Neuronal stem cell (in vitro differentiated cells): ENCODE results near the gene C1orf21.
A peak's percentile ranks its signal among the peaks of the same experiment; 100 is the strongest.

ENCODE experiments used
- DNase-seq: peaks from one replicate; pipeline ENCODE4 v3.0.0-alpha.2; 2013; ENCODE audit warnings: low spot score
- H2AFZ ChIP-seq: one replicate; pipeline ENCODE4 v1.6.1; 2013; ENCODE audit warnings: mild to moderate bottlenecking, low read length, inconsistent platforms
- H2AK5ac ChIP-seq: 2 replicates; pipeline ENCODE4 v1.6.1; 2013; ENCODE audit warnings: low read depth, mild to moderate bottlenecking, inconsistent platforms, low read length, moderate library complexity, mixed read lengths
- H2BK120ac ChIP-seq: 2 replicates; pipeline ENCODE4 v1.6.1; 2013; ENCODE audit warnings: low read depth, mild to moderate bottlenecking, inconsistent platforms, low read length, moderate library complexity, mixed read lengths
- H2BK12ac ChIP-seq: one replicate; pipeline ENCODE4 v1.6.1; 2013; ENCODE audit warnings: low read length, inconsistent platforms
- H2BK15ac ChIP-seq: 2 replicates; pipeline ENCODE4 v1.6.1; 2013; ENCODE audit warnings: mild to moderate bottlenecking, low read length, inconsistent platforms, mixed read lengths
- H2BK5ac ChIP-seq: one replicate; pipeline ENCODE4 v1.6.1; 2013; ENCODE audit warnings: inconsistent platforms, mild to moderate bottlenecking, low read length, moderate library complexity
- H3K14ac ChIP-seq: one replicate; pipeline ENCODE4 v1.6.1; 2013; ENCODE audit warnings: low read length, inconsistent platforms
- H3K18ac ChIP-seq: 2 replicates; pipeline ENCODE4 v1.6.1; 2013; ENCODE audit warnings: low read length, inconsistent platforms
- H3K23ac ChIP-seq: 2 replicates; pipeline ENCODE4 v1.6.1; 2013; ENCODE audit warnings: low read depth, mild to moderate bottlenecking, mixed read lengths, low read length, inconsistent platforms; ENCODE audit not compliant: poor library complexity
- H3K27ac ChIP-seq: replicated peaks from 3 replicates; pipeline ENCODE4 v1.5.1; 2013; ENCODE audit warnings: low read length, inconsistent platforms
- H3K27me3 ChIP-seq, 3 experiments: 2 replicates each; pipeline ENCODE4 v1.6.1; 2013; ENCODE audit warnings: low read length in 3 of 3, mild to moderate bottlenecking in 2 of 3, inconsistent platforms in 1 of 3, low read depth in 1 of 3, mixed read lengths in 1 of 3, moderate library complexity in 1 of 3; ENCODE audit not compliant: control insufficient read depth in 3 of 3, insufficient read depth in 3 of 3
- H3K36me3 ChIP-seq, 2 donors: replicated peaks in 1 of 2; 2 replicates each; pipeline ENCODE4 v1.6.1; 2013; ENCODE audit warnings: low read length in 2 of 2; ENCODE audit not compliant: control insufficient read depth in 2 of 2, insufficient read depth in 2 of 2
- H3K4ac ChIP-seq: 2 replicates; pipeline ENCODE4 v1.6.1; 2013; ENCODE audit warnings: inconsistent platforms, mild to moderate bottlenecking, low read length, moderate library complexity
- H3K4me1 ChIP-seq, 2 donors: 1 replicate in 1 of 2; 2 replicates in 1 of 2; pipeline ENCODE4 v1.6.1; 2013; ENCODE audit warnings: low read length in 2 of 2, low read depth in 1 of 2; ENCODE audit not compliant: control insufficient read depth in 2 of 2, insufficient read depth in 1 of 2
- H3K4me2 ChIP-seq: one replicate; pipeline ENCODE4 v1.6.1; 2013; ENCODE audit warnings: mild to moderate bottlenecking, low read length, inconsistent platforms; ENCODE audit not compliant: insufficient read depth, poor library complexity, severe bottlenecking
- H3K4me3 ChIP-seq, 2 donors: 2 replicates each; pipeline ENCODE4 v1.5.1; 2013; ENCODE audit warnings: low read length in 2 of 2, mild to moderate bottlenecking in 2 of 2, inconsistent platforms in 1 of 2, moderate library complexity in 1 of 2
- H3K79me1 ChIP-seq: one replicate; pipeline ENCODE4 v1.6.1; 2013; ENCODE audit warnings: low read depth, mild to moderate bottlenecking, inconsistent platforms, low read length, moderate library complexity
- H3K9ac ChIP-seq: one replicate; pipeline ENCODE4 v1.6.1; 2013; ENCODE audit warnings: mild to moderate bottlenecking, low read depth, low read length, inconsistent platforms; ENCODE audit not compliant: poor library complexity
- H3K9me3 ChIP-seq, 2 donors: replicated peaks in 1 of 2; 2 replicates each; pipeline versions ENCODE3 to v1.6.1; 2013; ENCODE audit warnings: low read length in 2 of 2, mild to moderate bottlenecking in 2 of 2, inconsistent platforms in 1 of 2, low read depth in 1 of 2, mixed read lengths in 1 of 2, moderate library complexity in 1 of 2; ENCODE audit not compliant: control insufficient read depth in 2 of 2, insufficient read depth in 1 of 2
- H4K8ac ChIP-seq: one replicate; pipeline ENCODE4 v1.6.1; 2013; ENCODE audit warnings: low read depth, mild to moderate bottlenecking, inconsistent platforms, low read length, moderate library complexity
- H4K91ac ChIP-seq: one replicate; pipeline ENCODE4 v1.6.1; 2013; ENCODE audit warnings: low read length, low read depth, mild to moderate bottlenecking, inconsistent platforms; ENCODE audit not compliant: poor library complexity
- WGBS, 2 donors: extraction: QIAGEN DNeasy Blood & Tissue Kit; methylation state at CpG; one replicate each; pipeline ENCODE4 v1.1.7; 2013; ENCODE audit warnings: missing lambda C conversion rate in 2 of 2, mixed read lengths in 1 of 2; ENCODE audit not compliant: insufficient read length in 2 of 2, insufficient replicate concordance in 1 of 2; ENCODE audit errors: extremely low coverage in 2 of 2; 5-methylcytosine and 5-hydroxymethylcytosine counted together

C1orf21 gene

DNA sequence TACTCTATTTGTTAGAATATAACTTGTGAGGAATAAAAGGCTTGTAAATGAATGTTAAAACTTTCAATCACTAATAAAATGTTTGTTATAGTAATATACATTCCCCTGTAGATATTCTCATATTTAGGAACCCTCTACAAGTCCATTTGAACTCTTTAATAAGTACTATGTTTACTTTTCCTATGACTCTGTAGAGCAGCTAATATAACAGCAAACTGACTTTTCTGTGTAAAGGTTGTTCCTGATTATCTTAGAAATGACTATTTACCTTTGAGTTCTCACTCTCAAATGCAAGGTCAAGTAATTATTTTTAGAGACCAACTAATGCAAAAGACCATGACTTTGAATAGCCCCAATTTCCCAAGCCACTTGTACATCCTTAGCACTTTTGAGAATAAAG lies 130.3 kb downstream of the C1orf21 start:
- H3K4ac ChIP-seq, result no peak overlapping the region
- no peaks in the 10 kb centered on the region for H3K27me3 ChIP-seq
- no peak overlapping the region for H3K14ac ChIP-seq
- H3K36me3 ChIP-seq, result peaks cover 0 to 3% of the 10 kb centered on the region in 2 donors
- peaks cover 0 to 5% of the 10 kb centered on the region in 2 donors for H3K4me1 ChIP-seq
- H3K9me3 ChIP-seq, result no peaks in the 10 kb centered on the region
- no peak overlapping the region for H3K18ac ChIP-seq
- H2AFZ ChIP-seq, result no peak overlapping the region
- no peak overlapping the region for H2BK12ac ChIP-seq
- no peak overlapping the region for H4K91ac ChIP-seq
- H3K23ac ChIP-seq, result no peak overlapping the region
- no peak overlapping the region for H4K8ac ChIP-seq
- H3K4me2 ChIP-seq, result no peak overlapping the region
- H2BK15ac ChIP-seq, result no peak overlapping the region
- H3K4me3 ChIP-seq, result no peak overlapping the region
- DNase-seq, result no peak
- no peak overlapping the region for H2BK5ac ChIP-seq
- no peak overlapping the region for H2BK120ac ChIP-seq
- H3K27ac ChIP-seq, result no peak overlapping the region
- H3K9ac ChIP-seq, result no peak overlapping the region
- no peaks in the 10 kb centered on the region for H3K79me1 ChIP-seq
- no peak overlapping the region for H2AK5ac ChIP-seq

GRCh38 chr1:184518736-184519357 lies 132.0 kb downstream of the C1orf21 start:
- Histone ChIP-seq H3K14ac (no peak overlapping the region), H3K27ac (no peak overlapping the region), H3K36me3 (peaks cover 0 to 3% of the 10 kb centered on the region in 2 donors), H2BK15ac (no peak overlapping the region), H3K79me1 (no peaks in the 10 kb centered on the region), H3K4me2 (no peak overlapping the region), H3K23ac (no peak overlapping the region), H4K8ac (no peak overlapping the region), H3K18ac (no peak overlapping the region), H2BK12ac (no peak overlapping the region), H2BK120ac (no peak overlapping the region), H3K4ac (no peak overlapping the region), H3K9ac (no peak overlapping the region), H4K91ac (no peak overlapping the region), H2BK5ac (no peak overlapping the region), H3K4me1 (peaks cover 0 to 5% of the 10 kb centered on the region in 2 donors), H2AFZ (no peak overlapping the region), H2AK5ac (no peak overlapping the region), H3K4me3 (no peak overlapping the region), H3K27me3 (no peaks in the 10 kb centered on the region), H3K9me3 (peaks cover 0 to 3% of the 10 kb centered on the region in 2 donors)
- DNase-seq, result no peak
- WGBS, 2 donors, result no CpG with 5 or more reads among the region's 4 CpGs

GRCh38 chr1:184520336-184520735 lies 133.5 kb downstream of the C1orf21 start:
- Histone ChIP-seq H3K36me3 (peaks cover 0 to 3% of the 10 kb centered on the region in 2 donors), H4K8ac (no peak overlapping the region), H2BK5ac (no peak overlapping the region), H4K91ac (no peak overlapping the region), H3K4me2 (no peak overlapping the region), H3K18ac (no peak overlapping the region), H3K23ac (no peak overlapping the region), H2BK15ac (no peak overlapping the region), H3K4me1 (peaks cover 0 to 5% of the 10 kb centered on the region in 2 donors), H3K27me3 (no peaks in the 10 kb centered on the region), H3K9ac (no peak overlapping the region), H2AK5ac (no peak overlapping the region), H3K27ac (no peak overlapping the region), H2BK12ac (no peak overlapping the region), H2AFZ (peak overlapping the region; percentile 32), H3K4me3 (no peak overlapping the region), H3K9me3 (peaks cover 0 to 3% of the 10 kb centered on the region in 2 donors), H2BK120ac (no peak overlapping the region), H3K4ac (no peak overlapping the region), H3K14ac (no peak overlapping the region), H3K79me1 (no peaks in the 10 kb centered on the region)
- DNase-seq, result no peak
- no CpG with 5 or more reads among the region's 2 CpGs for WGBS, 2 donors

DNA sequence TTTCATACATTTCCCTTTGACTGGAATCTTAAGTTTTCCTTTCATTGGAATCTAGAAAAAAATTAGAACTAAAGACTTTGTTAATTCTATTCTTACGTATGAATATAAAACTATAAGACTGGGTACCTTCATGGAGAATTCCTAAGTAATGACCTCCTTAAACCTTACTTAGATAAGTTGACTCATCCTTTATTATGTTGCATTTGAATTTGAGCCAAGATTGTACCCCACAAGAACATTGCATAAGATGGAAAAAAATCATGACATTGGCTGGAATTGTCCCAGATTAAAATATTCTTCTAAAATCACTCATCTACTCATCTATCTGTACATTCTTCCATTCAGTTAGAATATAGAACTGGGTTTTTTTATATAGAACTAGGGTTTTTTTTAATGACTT lies 137.4 kb downstream of the C1orf21 start:
- Histone ChIP-seq H2BK120ac (no peak overlapping the region), H3K4me2 (no peak overlapping the region), H2BK15ac (no peak overlapping the region), H4K8ac (no peak overlapping the region), H3K4me1 (peaks cover 0 to 5% of the 10 kb centered on the region in 2 donors), H3K23ac (no peak overlapping the region), H3K36me3 (no peaks in the 10 kb centered on the region), H3K18ac (no peak overlapping the region), H3K9ac (no peak overlapping the region), H2AK5ac (no peak overlapping the region), H2BK12ac (no peak overlapping the region), H3K27ac (no peak overlapping the region), H3K9me3 (peaks cover 0 to 3% of the 10 kb centered on the region in 2 donors), H3K14ac (no peak overlapping the region), H3K79me1 (no peaks in the 10 kb centered on the region), H3K27me3 (no peaks in the 10 kb centered on the region), H3K4me3 (no peak overlapping the region), H4K91ac (no peak overlapping the region), H3K4ac (no peak overlapping the region), H2BK5ac (no peak overlapping the region), H2AFZ (no peak overlapping the region)
- no peak for DNase-seq
- WGBS, 2 donors, result no CpG with 5 or more reads among the region's 1 CpG
